Measurements from ENCODE around the gene PRM1.

PRM1 gene

GRCh38 chr16:11265124-11265523 is 16.0 kb downstream of the PRM1 start:
- CTCF ChIA-PET = interaction anchor here (0.5 kb wide), 1 partner anchor 13 kb away, joined by 3 read pairs; no protein-coding TSS in a partner anchor
- DNase-seq (ENCODE audit: low spot score) = no peak
- H3K27ac ChIP-seq = no peak overlapping the region
- TF ChIP-seq CTCF (conservative IDR thresholded peaks at IDR 0.05; ENCODE audit: low read depth) = no peak
- POLR2A ChIA-PET (ENCODE audit: low non-redundant PET) = no interaction called here

GRCh38 chr16:11264155-11264832 is 16.8 kb downstream of the PRM1 start:
- no peak overlapping the region for H3K27ac ChIP-seq
- CTCF ChIA-PET = no interaction called here
- POLR2A ChIA-PET (ENCODE audit: low non-redundant PET) = no interaction called here
- no peak for DNase-seq (ENCODE audit: low spot score)
- no peak for TF ChIP-seq CTCF (conservative IDR thresholded peaks at IDR 0.05; ENCODE audit: low read depth)

GRCh38 chr16:11263737-11264136 is 17.4 kb downstream of the PRM1 start:
- DNase-seq (ENCODE audit: low spot score) = no peak
- POLR2A ChIA-PET (ENCODE audit: low non-redundant PET) = no interaction called here
- TF ChIP-seq CTCF (conservative IDR thresholded peaks at IDR 0.05; ENCODE audit: low read depth) = no peak
- H3K27ac ChIP-seq = no peak overlapping the region
- CTCF ChIA-PET = no interaction called here

GRCh38 chr16:11262915-11263314 is 18.2 kb downstream of the PRM1 start:
- no peak for DNase-seq (ENCODE audit: low spot score)
- CTCF ChIA-PET = no interaction called here
- H3K27ac ChIP-seq = no peak overlapping the region
- TF ChIP-seq CTCF (conservative IDR thresholded peaks at IDR 0.05; ENCODE audit: low read depth) = no peak
- POLR2A ChIA-PET (ENCODE audit: low non-redundant PET) = interaction anchor here (0.6 kb wide), 1 partner anchor 83 kb away, joined by 6 read pairs; no protein-coding TSS in a partner anchor

GRCh38 chr16:11260596-11260966 is 20.5 kb downstream of the PRM1 start:
- ChIA-PET CTCF (interaction anchor here (0.5 kb wide), 1 partner anchor 238 kb away, joined by 3 read pairs; no protein-coding TSS in a partner anchor), POLR2A (ENCODE audit: low non-redundant PET) (no interaction called here)
- DNase-seq (ENCODE audit: low spot score) = no peak
- H3K27ac ChIP-seq = no peak overlapping the region
- no peak for TF ChIP-seq CTCF (conservative IDR thresholded peaks at IDR 0.05; ENCODE audit: low read depth)

GRCh38 chr16:11259655-11260595 is 21.2 kb downstream of the PRM1 start:
- TF ChIP-seq CTCF (conservative IDR thresholded peaks at IDR 0.05; ENCODE audit: low read depth) = no peak
- no peak overlapping the region for H3K27ac ChIP-seq
- ChIA-PET CTCF (interaction anchor here (0.5 kb wide), 1 partner anchor 238 kb away, joined by 3 read pairs; no protein-coding TSS in a partner anchor), POLR2A (ENCODE audit: low non-redundant PET) (no interaction called here)
- no peak for DNase-seq (ENCODE audit: low spot score)

Data from RWPE1 (cell line).